Esophagus squamous epithelium (tissue), 4 donors: ENCODE measurements around the gene GYS2.

ENCODE experiments used
- CTCF ChIP-seq, 6 experiments: fragments of 450-650 bp in 4 of 6; fragments of 200-600 bp in 2 of 6; sonication (generic) in 2 of 6; IDR thresholded peaks; one replicate each; pipeline ENCODE4 v1.5.1; 2016 to 2019; ENCODE audit warnings: antibody characterized with exemption in 6 of 6, mild to moderate bottlenecking in 4 of 6, moderate library complexity in 4 of 6
- POLR2A ChIP-seq, 4 donors: fragments of 450-650 bp; IDR thresholded peaks; one replicate each; pipeline ENCODE4 v1.6.1; 2017; ENCODE audit warnings: antibody characterized with exemption in 4 of 4, mild to moderate bottlenecking in 4 of 4, moderate library complexity in 3 of 4

GRCh38 chr12:21526721-21527345, 77.8 kb downstream of the GYS2 start:
- TF ChIP-seq CTCF (IDR thresholded peaks at IDR 0.05) (no peak), POLR2A (IDR thresholded peaks at IDR 0.05) (no peak)
